ENCODE measurements around the gene C10orf143. TPM values are rescaled to one million over a fixed set of nuclear protein-coding genes. Genes with fewer than 3 reads are reported as not detected.

Gene C10orf143
- total and polyA plus RNA-seq, 2 experiments from 2014 or later = 0.76 to 5.4 TPM

GRCh38 chr10:130042381-130042780, 68.2 kb downstream of the C10orf143 start:
- Histone ChIP-seq H3K9me3 (ENCODE audit: low read depth) (no peaks in the 10 kb centered on the region), H3K27ac (no peak overlapping the region), H3K9me2 (ENCODE audit: insufficient read depth) (no peaks in the 10 kb centered on the region), H3K9ac (no peak overlapping the region), H3K36me3 (ENCODE audit: low read depth) (no peaks in the 10 kb centered on the region), H2AFZ (no peak overlapping the region), H4K20me1 (ENCODE audit: insufficient read depth) (no peaks in the 10 kb centered on the region), H3K27me3 (replicated peaks; ENCODE audit: insufficient read depth) (no peaks in the 10 kb centered on the region), H3K79me2 (ENCODE audit: insufficient read depth) (no peaks in the 10 kb centered on the region), H3K4me2 (ENCODE audit: unreplicated experiment) (no peak overlapping the region), H3K4me1 (ENCODE audit: insufficient read depth) (no peaks in the 10 kb centered on the region), H3F3A (ENCODE audit: insufficient read depth) (no peaks in the 10 kb centered on the region), H3K4me3 (no peak overlapping the region)
- TF ChIP-seq EZH2 (IDR thresholded peaks at IDR 0.05; ENCODE audit: insufficient read depth, poor library complexity, severe bottlenecking) (no peak), EZH2phosphoT487 (IDR thresholded peaks at IDR 0.05; ENCODE audit: insufficient read depth, low read depth) (no peak)
- DNase-seq = no peak
- in situ Hi-C loops (cut with MboI) = no loop called here
- WGBS, 2 experiments (ENCODE audit: low coverage in 1 of 2, low lambda C conversion rate in 2 of 2, missing lambda C conversion rate in 2 of 2) = 34% methylated on average over 14 of the region's 14 CpGs

DNA sequence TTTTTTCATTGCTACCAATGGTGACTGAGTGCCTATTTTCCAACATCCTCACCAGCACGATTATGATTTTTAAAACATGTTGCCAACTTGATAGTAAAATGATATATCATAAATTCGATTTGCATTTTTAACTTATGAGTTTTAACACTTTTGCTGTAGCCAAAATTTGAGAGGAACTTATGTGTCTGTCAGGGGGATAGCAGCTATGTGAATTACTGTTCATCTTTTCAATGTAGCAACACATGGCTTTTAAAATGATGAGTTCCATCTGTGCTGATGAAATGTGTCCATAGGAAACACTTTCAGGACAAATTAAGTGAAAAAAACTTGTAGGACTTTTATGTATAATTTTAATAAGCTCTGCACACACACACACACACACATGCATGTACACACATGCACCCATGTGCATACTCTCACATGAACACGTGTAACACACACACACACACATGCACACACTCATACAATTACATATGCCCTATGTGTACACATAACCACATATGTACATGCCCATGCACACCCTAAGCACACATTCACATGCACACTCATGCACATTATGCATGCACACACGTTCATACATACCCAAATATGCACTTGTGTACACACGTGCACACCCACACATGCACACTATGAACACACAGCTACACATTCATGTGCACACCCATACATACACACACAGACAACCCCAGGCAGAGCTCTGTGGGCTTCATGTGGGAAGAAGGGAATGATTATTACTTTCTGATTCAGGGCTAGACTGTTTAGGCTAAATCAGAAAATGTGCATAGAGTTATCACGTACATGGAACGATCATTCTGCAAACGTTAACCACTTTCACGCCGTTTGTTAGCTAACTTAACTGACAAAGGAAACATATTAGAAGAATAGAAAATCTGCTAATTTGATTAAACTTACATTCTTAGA, 68.9 kb downstream of the C10orf143 start:
- no peak overlapping the region for H3K9ac ChIP-seq
- no peak overlapping the region for H3K4me3 ChIP-seq
- no peaks in the 10 kb centered on the region for H3F3A ChIP-seq (ENCODE audit: insufficient read depth)
- H3K4me1 ChIP-seq (ENCODE audit: insufficient read depth) = no peaks in the 10 kb centered on the region
- no peak for TF ChIP-seq EZH2phosphoT487 (IDR thresholded peaks at IDR 0.05; ENCODE audit: insufficient read depth, low read depth)
- TF ChIP-seq EZH2 (IDR thresholded peaks at IDR 0.05; ENCODE audit: insufficient read depth, poor library complexity, severe bottlenecking) = no peak
- no peaks in the 10 kb centered on the region for H3K79me2 ChIP-seq (ENCODE audit: insufficient read depth)
- no peaks in the 10 kb centered on the region for H3K27me3 ChIP-seq (replicated peaks; ENCODE audit: insufficient read depth)
- H3K27ac ChIP-seq = no peak overlapping the region
- H4K20me1 ChIP-seq (ENCODE audit: insufficient read depth) = no peaks in the 10 kb centered on the region
- WGBS, 2 experiments (ENCODE audit: low coverage in 1 of 2, low lambda C conversion rate in 2 of 2, missing lambda C conversion rate in 2 of 2) = 29 to 32% methylated on average over 10 of the region's 10 CpGs
- no peaks in the 10 kb centered on the region for H3K9me3 ChIP-seq (ENCODE audit: low read depth)
- H3K36me3 ChIP-seq (ENCODE audit: low read depth) = no peaks in the 10 kb centered on the region
- DNase-seq = no peak
- in situ Hi-C loops (cut with MboI) = no loop called here
- H3K9me2 ChIP-seq (ENCODE audit: insufficient read depth) = no peaks in the 10 kb centered on the region
- no peak overlapping the region for H3K4me2 ChIP-seq (ENCODE audit: unreplicated experiment)
- no peak overlapping the region for H2AFZ ChIP-seq

- Histone ChIP-seq H3F3A (ENCODE audit: insufficient read depth) (no peaks in the 10 kb centered on the region), H3K4me3 (no peak overlapping the region), H2AFZ (no peak overlapping the region), H3K4me2 (ENCODE audit: unreplicated experiment) (no peak overlapping the region), H3K27me3 (replicated peaks; ENCODE audit: insufficient read depth) (no peaks in the 10 kb centered on the region), H3K9me2 (ENCODE audit: insufficient read depth) (no peaks in the 10 kb centered on the region), H3K4me1 (ENCODE audit: insufficient read depth) (no peaks in the 10 kb centered on the region), H4K20me1 (ENCODE audit: insufficient read depth) (no peaks in the 10 kb centered on the region), H3K27ac (no peak overlapping the region), H3K36me3 (ENCODE audit: low read depth) (no peaks in the 10 kb centered on the region), H3K9ac (no peak overlapping the region), H3K79me2 (ENCODE audit: insufficient read depth) (no peaks in the 10 kb centered on the region), H3K9me3 (ENCODE audit: low read depth) (no peaks in the 10 kb centered on the region)
- no peak for DNase-seq
- WGBS, 2 experiments (ENCODE audit: low coverage in 1 of 2, low lambda C conversion rate in 2 of 2, missing lambda C conversion rate in 2 of 2) = 80 to 81% methylated on average over 12 of the region's 12 CpGs
- no peak for TF ChIP-seq EZH2phosphoT487 (IDR thresholded peaks at IDR 0.05; ENCODE audit: insufficient read depth, low read depth)
- TF ChIP-seq EZH2 (IDR thresholded peaks at IDR 0.05; ENCODE audit: insufficient read depth, poor library complexity, severe bottlenecking) = no peak
- in situ Hi-C loops (cut with MboI) = no loop called here
Observed at GRCh38 chr10:130040817-130041330, 69.8 kb downstream of the C10orf143 start.

DNA sequence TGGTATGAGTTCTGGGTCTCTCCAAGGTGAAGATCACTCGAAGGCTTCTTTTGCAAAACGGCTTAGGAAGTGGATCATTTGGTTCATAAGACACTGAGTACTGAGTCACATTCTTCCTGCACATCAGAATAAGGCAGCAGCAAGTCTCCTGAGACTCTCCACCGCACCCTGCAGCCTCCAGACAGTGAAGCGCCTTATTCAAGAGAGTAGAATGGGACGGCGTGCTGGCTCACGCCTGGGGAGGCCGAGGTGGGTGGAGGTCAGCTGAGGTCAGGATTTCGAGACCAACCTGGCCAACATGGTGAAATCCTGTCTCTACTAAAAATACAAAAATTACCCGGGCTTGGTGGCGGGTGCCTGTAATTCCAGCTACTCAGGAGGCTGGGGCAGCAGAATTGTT, 70.3 kb downstream of the C10orf143 start:
- Histone ChIP-seq H3K9ac (no peak overlapping the region), H3K4me3 (no peak overlapping the region), H3K27ac (no peak overlapping the region), H3K27me3 (replicated peaks; ENCODE audit: insufficient read depth) (no peaks in the 10 kb centered on the region), H3K9me3 (ENCODE audit: low read depth) (no peaks in the 10 kb centered on the region), H3K79me2 (ENCODE audit: insufficient read depth) (no peaks in the 10 kb centered on the region), H4K20me1 (ENCODE audit: insufficient read depth) (no peaks in the 10 kb centered on the region), H3F3A (ENCODE audit: insufficient read depth) (no peaks in the 10 kb centered on the region), H3K36me3 (ENCODE audit: low read depth) (no peaks in the 10 kb centered on the region), H3K4me1 (ENCODE audit: insufficient read depth) (no peaks in the 10 kb centered on the region), H2AFZ (no peak overlapping the region), H3K4me2 (ENCODE audit: unreplicated experiment) (no peak overlapping the region), H3K9me2 (ENCODE audit: insufficient read depth) (no peaks in the 10 kb centered on the region)
- in situ Hi-C loops (cut with MboI) = no loop called here
- TF ChIP-seq EZH2phosphoT487 (IDR thresholded peaks at IDR 0.05; ENCODE audit: insufficient read depth, low read depth) = no peak
- no peak for TF ChIP-seq EZH2 (IDR thresholded peaks at IDR 0.05; ENCODE audit: insufficient read depth, poor library complexity, severe bottlenecking)
- no peak for DNase-seq
- WGBS, 2 experiments (ENCODE audit: low coverage in 1 of 2, low lambda C conversion rate in 2 of 2, missing lambda C conversion rate in 2 of 2) = 89% methylated on average over 11 of the region's 11 CpGs

Data from GM23248 (cell line).